Peyer's patch (tissue), 4 donors: Measurements from ENCODE around the gene GOLT1B.

Experiments
- POLR2A ChIP-seq, 2 donors: fragments of 450-650 bp; IDR thresholded peaks; one replicate each; pipeline ENCODE4 v1.5.1; 2017; ENCODE audit warnings: antibody characterized with exemption in 2 of 2, mild to moderate bottlenecking in 2 of 2, moderate library complexity in 2 of 2
- TF ChIP-seq, protein P1 (sequence below), 6 experiments: fragments of 450-650 bp in 4 of 6; fragments of 200-600 bp in 2 of 6; sonication (generic) in 1 of 6; IDR thresholded peaks; one replicate each; pipeline ENCODE4 v1.5.1; 2017 to 2019; ENCODE audit warnings: antibody characterized with exemption in 6 of 6, mild to moderate bottlenecking in 3 of 6, moderate library complexity in 1 of 6

DNA sequence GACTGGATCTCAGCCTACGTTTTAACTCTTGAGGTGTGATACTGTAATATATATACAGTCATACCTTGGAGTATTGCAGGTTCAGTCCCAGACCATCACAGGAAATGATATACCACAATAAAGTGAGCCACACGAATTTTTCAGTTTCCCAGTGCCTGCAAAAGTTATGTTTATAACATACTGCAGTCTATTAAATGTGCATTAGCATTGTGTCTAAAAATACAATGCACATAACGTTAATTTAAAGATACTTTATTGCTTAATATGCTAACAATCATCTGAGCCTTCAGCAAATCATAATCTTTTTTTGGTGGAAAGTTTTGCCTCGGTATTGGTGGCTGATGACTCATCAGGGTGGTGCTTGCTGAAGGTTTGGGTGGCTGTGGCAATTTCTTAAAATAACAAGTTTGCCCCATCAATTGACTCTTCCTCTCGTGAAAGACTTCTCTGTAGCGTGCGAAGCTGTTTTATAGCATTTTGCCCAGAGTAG lies 45.3 kb upstream of the GOLT1B start:
- TF ChIP-seq POLR2A (IDR thresholded peaks at IDR 0.05): no peak
- TF ChIP-seq, protein P1, sequence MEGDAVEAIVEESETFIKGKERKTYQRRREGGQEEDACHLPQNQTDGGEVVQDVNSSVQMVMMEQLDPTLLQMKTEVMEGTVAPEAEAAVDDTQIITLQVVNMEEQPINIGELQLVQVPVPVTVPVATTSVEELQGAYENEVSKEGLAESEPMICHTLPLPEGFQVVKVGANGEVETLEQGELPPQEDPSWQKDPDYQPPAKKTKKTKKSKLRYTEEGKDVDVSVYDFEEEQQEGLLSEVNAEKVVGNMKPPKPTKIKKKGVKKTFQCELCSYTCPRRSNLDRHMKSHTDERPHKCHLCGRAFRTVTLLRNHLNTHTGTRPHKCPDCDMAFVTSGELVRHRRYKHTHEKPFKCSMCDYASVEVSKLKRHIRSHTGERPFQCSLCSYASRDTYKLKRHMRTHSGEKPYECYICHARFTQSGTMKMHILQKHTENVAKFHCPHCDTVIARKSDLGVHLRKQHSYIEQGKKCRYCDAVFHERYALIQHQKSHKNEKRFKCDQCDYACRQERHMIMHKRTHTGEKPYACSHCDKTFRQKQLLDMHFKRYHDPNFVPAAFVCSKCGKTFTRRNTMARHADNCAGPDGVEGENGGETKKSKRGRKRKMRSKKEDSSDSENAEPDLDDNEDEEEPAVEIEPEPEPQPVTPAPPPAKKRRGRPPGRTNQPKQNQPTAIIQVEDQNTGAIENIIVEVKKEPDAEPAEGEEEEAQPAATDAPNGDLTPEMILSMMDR (IDR thresholded peaks at IDR 0.05): no peak
